NCI-H1417 treated with DMSO at 0.1 percent for 48 hours (cell line): Measurements from ENCODE around the gene WNT7A.

Experiments
- DNase-seq: peaks from one replicate; lab custom pipeline; 2025; lab: John Stamatoyannopoulos, UW

Gene WNT7A

DNA sequence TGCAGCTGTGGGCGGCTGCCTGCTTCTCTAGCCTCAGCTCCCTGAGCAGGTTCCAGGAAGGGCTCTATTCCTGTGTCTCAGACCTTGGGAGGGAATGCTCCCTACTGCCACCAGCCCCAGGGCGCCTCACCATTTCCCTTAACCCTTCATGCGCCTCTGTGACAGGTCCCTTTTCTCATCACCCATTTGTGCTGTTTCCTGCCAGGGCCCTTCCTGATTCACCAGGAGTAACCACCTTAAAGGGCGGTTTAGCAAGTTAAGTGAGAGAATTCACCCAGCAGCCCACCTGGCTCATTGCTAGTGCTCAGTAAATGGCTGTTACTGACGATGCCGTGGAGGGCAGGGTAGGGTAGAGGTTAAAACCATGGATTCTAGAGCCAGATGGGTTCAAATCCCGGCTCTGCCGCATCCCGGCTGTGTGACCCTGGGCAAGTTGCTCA is 87.8 kb downstream of the WNT7A start:
- no peak for DNase-seq

DNA sequence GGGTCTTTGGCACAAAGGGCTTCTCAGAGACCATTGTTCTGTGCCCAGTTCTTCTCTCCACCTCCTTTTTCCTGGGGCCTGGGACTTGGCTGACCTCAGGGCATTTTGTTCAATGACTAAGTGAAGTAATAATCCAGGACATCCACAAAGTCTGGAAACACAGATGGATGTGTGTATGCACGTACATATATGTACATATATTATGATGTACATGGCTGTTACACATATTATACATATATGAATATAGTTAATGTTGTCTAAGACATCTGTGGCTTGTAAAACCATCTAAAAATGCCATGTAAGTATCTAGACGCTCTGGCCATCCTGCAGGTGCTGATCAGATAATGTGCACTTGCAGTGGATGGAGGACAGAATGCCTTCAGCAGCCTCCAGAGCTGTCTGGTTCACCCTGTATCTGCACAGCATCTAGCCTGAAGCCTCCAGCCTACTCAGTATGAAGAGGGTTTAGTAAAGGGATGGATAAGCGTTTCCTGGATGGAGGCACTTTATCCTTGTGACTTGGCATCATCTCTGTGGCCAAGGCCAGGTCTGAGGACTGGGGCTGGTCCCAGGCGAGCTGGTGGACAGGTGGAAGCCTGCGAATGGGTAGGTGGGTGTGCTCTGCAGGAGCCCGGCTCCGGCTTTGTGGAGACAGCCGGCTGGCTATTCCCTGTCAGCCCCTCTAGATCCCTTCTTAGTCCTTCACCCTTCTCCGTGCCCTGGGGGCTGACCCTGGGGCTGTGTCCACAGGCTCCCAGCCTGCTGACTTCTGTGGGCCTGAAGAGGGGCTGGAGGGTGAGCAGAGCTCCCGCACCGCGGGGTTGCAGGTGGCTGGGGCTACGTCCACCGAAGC is 88.4 kb downstream of the WNT7A start:
- no peak for DNase-seq

DNA sequence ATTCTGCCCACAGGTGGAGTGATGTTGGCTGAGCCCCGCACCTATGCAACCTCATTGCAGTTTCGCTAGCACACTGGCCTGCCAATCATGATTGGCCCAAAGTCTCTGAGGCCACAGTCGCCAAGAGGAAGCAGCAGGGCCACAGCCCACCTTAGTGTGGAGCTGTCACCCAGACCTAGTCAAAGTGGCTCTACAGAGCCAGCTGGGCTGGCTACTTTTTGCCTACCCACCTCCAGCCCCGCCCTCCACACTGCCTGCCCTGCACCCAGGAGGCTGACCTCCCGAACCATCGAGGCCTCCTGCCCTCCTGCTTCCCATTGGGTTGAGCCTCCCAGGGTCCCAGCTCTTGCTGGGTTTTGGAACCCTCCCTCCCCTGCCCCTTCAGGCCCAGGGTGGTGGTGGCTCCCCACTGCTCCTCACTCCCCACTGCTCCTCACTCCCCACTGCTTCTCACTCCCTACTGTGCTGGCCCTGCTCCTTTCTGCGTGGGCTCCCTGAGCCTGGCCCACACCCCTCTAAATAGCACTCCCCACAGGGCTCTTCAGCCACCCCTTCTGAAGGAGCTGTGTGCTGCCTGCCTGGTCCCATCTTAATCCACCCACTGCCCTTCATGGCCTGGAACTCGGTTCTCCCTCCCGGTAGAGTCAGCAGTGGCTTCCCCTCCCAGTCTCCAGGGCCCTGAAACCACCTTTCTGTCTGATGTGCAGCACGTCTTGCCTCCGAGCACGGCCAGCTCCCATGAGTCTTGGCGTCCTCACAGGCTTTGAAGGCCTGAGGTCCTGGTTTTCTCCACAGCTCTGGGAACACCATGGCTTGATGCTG is 89.3 kb downstream of the WNT7A start:
- DNase-seq, result no peak

DNA sequence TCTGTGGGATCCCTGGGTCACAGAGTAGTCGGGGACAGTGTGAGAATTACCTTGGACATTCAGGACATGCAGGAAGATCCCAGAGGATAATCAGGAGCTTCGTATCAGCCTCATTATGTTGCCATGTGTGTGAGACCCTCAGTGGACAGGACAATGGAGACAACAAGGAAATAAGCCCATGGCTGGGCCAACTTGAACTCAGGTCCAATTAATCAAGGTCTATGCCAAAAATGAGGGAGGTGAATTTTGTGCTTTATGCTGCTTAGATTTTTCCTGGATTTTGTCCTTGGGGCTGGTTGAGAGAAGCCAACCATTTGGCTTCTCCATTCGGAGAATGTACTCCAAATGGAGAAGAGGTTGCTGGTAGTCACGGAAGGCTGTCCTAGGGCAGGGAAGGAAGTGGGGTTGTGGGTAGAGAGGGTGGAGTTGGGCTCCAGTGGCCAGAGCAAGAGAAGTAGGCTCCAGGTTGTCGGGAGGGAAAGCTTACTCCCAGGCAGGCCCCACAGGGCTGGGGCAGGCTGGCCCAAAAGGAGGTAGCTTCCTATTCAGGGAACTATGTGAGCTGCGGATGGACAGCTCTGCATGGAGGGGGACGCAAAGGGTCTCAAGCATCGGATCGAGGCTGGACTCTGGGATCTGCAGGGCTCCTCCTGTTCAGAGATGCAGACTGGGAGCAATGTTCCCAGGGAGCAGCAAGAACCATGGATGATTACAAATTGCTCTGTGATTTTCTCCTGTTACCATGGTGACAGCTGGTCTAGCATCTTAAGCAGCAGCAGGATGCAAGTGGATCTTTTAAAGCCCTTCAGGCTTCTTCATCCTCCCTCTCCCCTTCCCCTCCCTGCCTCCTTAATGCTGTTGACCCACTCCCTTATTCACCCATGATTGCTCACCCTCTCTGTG is 91.1 kb downstream of the WNT7A start:
- DNase-seq, result no peak

DNA sequence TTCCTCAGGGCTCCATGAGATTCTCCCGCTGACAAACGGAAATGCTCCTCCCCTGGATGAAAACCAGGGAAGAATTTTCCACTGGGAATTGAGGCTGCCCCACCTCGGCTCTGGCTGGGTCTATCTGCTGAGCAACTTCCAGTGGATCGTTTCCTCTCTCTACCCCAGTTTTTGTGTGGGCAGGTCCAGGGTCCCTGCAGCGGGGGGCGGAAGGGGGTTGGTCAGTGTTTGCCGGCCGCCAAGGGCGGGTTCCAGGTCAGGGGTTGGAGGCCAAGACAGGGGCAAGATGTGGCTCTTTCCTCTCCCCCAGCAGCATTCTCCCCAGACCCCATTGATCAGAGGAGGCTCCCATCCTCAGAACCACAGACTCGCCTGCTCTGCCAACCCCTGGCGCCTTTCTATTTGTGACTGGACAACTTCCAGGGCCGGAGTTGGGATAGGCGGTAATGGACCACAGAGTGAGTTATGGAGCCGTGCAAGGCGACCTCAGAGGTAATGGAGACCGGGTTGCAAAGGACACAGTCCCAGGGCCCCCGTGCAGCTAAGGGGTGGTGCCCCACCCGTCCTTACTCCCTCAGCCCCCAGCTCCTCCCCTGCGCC is 92.2 kb downstream of the WNT7A start:
- no peak for DNase-seq

DNA sequence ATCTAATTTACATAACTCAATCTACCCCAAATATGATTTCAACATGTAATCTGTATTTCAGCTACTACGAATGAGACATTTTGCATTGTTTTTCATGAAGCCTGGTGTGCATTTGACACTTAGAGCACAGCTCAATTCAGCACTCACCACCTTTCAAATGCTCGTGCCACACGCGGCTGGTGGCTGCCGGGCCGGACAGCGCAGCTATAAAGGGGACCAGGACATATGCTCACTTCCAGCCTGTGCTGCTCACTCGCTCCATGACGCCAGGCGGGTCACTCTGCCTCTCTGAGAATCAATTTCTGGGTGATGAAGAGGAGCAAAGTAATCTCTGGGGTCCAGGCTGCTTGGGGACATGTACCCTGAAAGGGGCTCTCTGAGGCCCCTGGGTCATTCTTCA is 93.1 kb downstream of the WNT7A start:
- no peak for DNase-seq

DNA sequence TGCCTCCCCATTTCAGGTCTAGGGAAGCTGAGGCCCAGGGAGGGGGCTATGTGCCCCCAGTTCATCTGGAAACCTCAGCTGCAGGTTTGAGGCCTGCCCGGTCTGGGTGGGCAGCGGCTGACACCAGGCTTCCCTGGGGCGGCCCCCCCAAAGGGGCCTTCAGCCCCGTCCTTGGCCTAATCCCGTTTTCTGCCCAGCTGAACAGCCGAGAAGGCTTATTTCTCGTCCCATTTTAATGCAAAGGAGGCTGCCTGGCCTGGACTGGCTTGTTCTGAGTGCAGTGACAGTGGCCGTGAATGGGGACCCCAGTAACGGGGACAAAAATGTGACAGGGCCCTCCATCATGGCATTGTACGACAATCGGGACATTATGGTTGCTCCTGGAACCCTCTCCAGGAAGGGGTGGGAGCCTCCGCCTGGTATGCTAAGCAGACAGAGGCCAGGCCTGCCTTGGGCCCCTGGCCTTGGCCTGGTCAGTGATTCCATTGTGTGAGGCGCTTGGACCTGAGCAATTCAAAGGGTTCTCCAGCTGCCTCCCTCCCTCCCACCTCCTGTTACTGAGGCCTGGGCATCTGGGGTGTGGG is 93.9 kb downstream of the WNT7A start:
- DNase-seq, result no peak

DNA sequence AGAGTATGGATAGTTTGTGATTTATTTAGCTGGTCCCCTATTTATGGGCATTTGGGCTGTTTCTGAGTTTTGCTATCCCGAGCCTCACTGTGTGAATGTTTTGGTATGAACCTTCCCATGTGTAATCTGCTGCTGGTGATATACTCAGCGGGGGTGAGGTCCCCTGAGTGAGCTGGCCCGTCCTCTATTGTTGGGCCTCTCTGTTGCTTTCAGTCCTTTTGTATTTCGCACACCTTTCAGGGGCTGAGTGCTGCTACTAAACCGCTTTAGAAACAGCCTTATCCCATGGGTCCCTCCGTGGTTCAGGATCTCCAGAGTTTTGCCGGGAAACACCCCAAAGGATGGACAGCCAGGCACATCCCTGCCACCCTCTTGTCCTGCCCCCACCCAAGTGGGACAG is 94.5 kb downstream of the WNT7A start:
- DNase-seq, result no peak

DNA sequence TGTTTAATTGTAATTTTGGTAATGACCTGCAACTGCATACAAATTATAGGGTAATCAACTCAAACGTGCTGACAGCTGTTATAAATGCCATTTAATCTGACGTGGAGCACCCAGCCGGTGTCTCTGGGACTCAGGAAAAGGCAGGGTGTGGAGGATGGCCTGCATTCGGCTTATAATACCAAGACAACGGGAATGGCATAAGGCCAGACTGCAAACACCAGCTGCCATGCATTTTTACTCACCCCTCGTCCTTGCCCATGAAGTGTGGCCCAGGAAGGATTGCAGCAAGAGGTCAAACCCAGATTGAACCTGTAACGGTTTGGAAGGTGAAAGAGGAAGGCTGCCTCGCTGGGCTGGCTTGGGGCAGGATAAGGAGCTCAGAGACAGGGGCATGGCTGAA is 96.4 kb downstream of the WNT7A start:
- DNase-seq, result no peak

DNA sequence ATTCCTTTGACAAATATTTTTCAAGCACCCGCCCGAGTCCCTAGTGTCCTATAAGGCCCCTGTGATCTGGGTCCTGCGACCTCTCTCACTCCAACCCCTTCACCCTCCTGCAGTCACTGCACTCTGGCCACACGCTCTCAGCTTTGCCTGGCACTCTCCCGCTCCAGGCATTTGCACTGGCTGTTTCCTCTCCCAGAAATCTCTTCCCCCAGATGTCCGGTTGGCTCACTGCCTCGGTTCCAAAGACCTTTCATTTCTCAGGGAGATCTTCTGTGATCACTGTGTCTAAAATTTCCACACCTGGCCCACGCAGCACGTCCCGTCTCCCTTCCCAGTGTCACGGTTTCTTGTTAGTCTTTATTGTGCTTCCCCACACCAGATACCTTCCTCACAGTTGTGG is 97.4 kb downstream of the WNT7A start:
- no peak for DNase-seq

DNA sequence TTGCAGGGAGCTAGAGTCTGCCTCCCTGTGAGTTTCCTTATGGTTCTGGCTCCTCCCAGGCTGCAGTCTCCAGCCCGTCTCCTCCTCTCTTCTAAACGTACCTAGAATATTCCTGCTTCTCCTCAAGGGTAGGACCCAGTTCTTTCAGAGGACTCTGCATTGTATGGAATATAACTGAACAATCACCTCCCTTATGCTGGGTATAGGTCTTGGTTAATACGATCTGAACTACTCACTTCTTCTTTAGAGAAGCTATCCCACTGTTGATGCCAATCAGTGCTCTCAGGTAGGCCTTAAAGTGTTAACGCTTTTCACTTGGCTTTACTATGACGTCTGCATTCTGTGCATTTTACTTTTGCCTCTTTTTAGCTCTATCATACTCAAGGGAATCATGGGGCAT is 98.5 kb downstream of the WNT7A start:
- no peak for DNase-seq

DNA sequence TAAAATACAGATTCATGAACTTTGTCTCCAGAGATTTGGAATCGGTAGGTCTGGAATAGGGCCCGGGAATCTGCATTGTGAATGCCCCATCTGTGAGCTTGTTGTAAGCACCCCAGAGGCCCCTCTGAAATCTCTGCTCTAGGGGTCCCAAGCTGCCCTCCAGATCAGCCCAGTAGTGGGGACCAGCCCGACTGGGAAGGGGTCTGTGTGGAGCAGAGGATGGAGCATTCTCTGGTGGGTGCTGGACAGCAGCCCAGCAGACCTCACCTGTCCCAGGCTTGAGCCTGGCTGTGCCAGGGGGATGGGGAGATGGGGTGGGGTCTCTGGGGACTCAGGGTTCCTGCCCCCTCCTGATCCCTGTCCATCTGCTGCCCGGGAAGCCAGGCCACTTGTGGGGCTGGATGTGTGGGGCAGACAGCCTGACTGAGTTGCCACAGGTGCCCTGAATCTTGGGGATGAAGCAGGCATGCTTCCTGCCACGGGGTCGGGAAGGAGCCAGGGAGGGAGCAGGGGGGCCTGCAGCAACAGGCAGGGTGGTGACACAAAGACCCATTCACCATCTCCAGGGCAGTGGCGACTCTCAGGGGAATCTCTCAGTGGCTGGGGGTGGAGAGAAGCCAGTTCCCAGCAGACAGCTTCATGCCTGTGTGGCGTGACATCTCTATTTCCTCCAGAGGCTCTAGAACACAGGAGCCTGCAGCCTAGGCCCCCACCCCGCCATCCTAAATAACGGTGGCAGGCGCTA is 99.3 kb downstream of the WNT7A start:
- no peak for DNase-seq

DNA sequence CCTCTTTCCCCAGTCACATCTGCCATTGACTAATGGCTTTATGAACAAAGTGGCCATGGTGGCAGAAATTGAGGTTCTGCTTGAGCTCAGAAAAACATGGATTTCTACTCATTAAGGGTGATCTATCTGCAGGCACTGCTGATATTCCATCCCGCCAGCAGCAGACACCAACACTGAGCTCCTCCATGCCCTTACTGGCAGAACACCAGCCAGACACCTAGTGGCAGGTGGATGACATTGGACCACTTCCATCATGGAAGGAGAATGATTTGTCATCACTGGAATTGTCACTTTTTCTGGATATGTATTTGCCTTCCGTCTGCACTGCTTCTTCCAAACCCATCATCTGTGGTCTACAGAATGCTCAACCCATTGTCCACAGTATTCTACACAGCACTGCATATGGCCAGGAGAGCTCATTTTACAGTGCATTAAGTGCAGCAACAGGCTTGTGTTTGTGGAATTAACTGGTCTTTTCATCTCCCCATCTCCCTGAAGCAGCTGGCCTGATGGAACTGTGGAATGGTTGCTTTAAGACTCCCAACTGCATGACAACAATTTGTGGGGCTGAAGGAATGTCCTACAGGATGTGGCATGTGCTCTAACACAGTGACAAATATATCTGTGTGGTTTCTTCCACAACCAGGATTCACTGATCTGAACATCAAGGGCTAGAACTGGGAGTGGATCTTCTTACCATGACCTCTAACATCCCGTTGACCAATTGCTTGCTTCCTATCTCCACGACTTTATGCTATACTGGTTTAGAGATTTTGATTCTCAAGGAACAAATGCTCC is 103.4 kb downstream of the WNT7A start:
- DNase-seq, result no peak

DNA sequence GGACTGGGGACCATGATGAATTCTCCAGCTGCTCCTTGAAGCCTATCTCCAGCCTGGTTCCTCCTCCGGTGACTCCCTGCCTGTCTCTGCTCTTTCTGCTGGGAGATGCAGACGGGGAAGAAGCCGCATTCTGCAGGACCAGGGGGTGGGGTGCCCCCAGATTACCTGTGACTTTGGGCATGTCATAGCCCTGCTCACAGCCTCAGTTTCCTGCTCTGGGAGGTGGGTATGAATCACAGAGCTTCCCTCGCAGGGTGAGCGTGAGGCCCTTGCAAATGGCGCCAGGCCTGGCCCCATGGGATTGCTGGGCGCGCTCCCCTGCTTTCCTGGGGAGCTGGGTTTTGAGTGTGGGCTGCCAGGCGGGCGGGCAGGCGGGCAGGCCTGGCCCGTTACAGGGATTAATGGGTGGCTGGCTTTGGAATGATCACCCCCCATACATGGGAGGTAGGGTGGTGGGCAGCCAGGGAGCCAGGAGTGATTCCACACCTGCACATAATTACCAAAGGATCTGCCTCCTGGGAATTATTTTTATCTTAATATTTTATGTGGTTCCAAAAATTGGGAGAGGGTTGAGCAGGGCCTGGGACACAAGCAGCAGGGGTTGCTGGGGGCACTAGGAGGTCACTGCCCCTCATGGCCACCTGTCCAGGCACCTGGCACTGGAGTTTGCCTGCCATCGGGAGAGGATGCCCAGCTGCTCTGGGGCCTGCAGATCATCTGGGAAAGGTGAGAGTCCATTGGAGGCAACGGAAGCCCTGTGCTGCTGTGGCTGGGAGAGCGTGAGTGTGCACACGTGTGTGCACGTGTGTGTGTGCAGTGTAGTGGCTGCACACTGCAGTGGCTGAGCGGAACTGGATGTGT is 106.8 kb downstream of the WNT7A start:
- no peak for DNase-seq

DNA sequence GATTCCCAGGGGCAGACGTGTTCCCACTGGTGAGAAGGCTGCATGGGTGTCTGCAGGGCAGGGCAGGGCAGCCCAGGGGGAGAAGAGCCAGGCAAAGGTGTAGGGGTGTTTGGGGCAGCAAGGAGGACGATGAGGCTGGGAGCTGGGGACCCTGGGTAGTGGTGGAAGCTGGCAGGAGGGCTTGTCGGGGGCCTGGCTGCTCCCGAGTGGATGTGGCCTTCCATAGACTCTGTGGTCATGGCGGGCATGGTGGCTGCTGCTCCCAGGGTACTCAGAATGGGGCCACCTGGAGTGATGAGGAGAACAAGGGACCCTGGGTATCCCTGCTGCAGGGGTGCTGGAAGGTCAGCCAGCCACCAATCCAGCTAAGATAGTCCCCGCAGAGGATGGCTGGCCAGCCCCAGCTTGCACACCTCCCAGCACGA is 107.5 kb downstream of the WNT7A start:
- no peak for DNase-seq

DNA sequence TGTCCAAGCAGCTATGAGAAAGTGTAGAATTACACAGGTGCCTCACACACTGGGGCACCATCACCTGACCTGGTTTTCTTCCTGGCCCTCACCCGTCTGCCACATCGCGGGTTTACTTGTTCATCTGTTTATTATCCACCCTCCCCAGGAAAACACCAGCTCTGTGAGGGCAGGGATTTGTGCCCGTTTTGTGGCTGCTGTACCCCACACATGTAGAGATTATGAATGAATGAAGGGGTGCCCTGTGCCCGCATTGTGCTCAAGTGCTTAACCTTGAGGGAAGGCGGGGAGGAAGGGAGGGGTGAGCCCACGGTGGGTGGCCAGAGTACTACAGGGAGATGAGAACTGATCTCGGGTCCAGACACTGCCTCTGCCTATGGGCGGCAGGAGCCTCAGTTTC is 108.4 kb downstream of the WNT7A start:
- DNase-seq, result no peak

DNA sequence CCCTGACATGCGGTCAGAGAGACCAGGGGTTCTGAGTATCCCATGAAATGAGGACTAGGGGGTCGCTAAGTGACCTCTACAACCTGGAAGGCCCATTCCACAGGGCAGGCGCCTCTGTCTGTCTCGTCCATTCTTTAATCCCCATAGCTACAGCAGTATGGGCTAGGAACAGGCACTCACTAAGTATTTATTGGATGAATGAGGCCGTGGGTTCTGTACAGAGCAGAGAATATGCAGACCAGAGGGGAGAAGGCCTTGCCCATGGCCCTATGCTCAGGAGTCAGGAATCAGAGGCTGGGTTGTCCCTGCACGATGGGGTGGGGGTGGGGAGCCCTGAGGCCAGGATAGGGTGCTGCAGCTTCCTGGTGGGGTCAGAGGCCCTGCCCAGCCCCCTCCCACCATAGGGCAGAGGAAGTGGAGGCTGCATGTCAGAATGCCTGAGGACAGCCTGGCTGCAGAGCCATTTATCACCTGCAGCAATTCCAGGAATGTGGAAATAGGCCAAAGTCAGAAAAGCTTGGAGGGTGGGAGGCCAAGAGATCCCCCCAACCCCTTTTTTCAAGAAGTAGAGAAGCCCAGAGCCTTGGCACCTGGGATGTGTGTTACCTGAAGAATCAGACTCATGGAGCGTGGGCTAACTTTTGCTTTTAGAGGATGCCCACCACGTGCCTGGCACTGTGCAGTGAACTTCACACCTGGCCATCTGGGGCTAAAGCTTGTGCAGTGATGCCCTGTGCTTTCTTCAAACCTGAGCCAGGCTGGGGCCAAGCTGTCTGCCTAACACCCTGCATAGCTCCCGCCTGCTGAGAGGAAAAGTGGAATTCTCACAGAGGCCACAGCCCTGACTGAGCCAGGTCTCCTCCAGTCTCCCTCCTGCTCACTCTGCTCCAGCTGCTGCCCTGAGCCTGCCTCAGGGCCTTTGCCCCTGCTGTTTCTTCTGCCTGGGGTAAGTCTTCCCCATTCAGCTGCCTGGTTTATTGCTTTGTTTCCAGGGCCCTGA is 109.4 kb downstream of the WNT7A start:
- DNase-seq, result no peak

DNA sequence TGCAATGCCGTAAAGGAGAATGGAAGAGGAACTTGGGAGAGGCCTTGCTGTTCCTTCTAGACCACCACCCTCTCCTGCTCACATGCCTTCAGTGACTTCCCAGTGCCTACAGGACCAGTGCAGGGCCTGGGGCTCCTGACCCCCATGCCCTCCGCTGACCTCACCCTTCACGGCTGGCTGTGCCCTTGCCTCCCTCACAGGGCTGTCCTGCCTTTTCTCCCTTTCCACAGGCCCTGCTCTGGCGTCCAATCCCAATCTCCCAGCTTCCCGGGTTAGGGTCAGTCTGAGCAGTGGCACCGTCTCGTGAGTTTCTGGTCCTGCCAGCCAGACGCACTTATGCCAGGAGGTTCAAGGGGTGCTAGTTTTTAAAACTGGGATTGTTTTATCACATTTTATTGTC is 110.4 kb downstream of the WNT7A start:
- DNase-seq, result no peak
